HCT116 (cell line): ENCODE results near the gene WDSUB1. TPM values are rescaled to one million over a fixed set of nuclear protein-coding genes. Genes with fewer than 3 reads are reported as not detected.

ENCODE experiments used
- ATAC-seq: fragments of 200-7000 bp; cut with Tn5 transposase; 2 replicates; pipeline ENCODE4 v1.9.1; 2020; ENCODE audit warnings: mild to moderate bottlenecking, moderate library complexity
- BruUV-seq: library from RNA; stranded (reverse); fragments of 400-500 nt; replicated peaks from 2 replicates; lab custom pipeline; 2021; lab: Mats Ljungman, UMichigan
- CTCF ChIA-PET: fragments of 300-600 bp; sonication (Branson Sonifier 250); formaldehyde crosslinking; loops from one replicate; lab custom pipeline; 2021; ENCODE audit warnings: antibody characterized with exemption; lab: Charles Lee
- POLR2A ChIA-PET: fragments of 300-600, 350-600 bp; sonication (Branson Sonifier 250); formaldehyde crosslinking; loops from one replicate; lab custom pipeline; 2021; ENCODE audit warnings: antibody characterized with exemption; lab: Charles Lee
- RAD21 ChIA-PET, 2 experiments: fragments of 300-600 bp; sonication (Branson Sonifier 250); formaldehyde crosslinking; loops; one replicate each; lab custom pipeline; 2023; ENCODE audit warnings: low total read pairs in 2 of 2; ENCODE audit not compliant: uncharacterized antibody in 2 of 2, unreplicated experiment in 2 of 2, low non-redundant PET in 1 of 2; lab: Charles Lee
- DNase-seq: peaks from one replicate; pipeline ENCODE4 v3.0.0-alpha.2; 2010; ENCODE audit warnings: low read depth, low spot score
- H2AFZ ChIP-seq: fragments of 200-600 bp; shearing (Covaris generic), sonication (generic); 2 replicates; pipeline ENCODE4 v1.6.1; 2017; ENCODE audit warnings: low read depth, mixed run types, mixed read lengths, antibody characterized with exemption, low read length; ENCODE audit not compliant: poor library complexity, severe bottlenecking
- H3K27ac ChIP-seq: 2 replicates; pipeline ENCODE4 v1.5.1; 2012; ENCODE audit warnings: low read depth, low read length
- H3K27me3 ChIP-seq: fragments of 200-600 bp; sonication (generic); 2 replicates; pipeline ENCODE4 v1.6.1; 2016; ENCODE audit warnings: mixed run types, low read length, mixed read lengths; ENCODE audit not compliant: insufficient read depth
- H3K36me3 ChIP-seq, 2 experiments: fragments of 200-500 bp in 1 of 2; fragments of 200-600 bp in 1 of 2; sonication (Bioruptor generic) in 1 of 2; sonication (generic) in 1 of 2; 2 replicates each; pipeline versions ENCODE4 v1.5.1 to v1.6.1; 2014 to 2016; ENCODE audit warnings: low read length in 2 of 2, inconsistent platforms in 1 of 2, mixed read lengths in 1 of 2, mixed run types in 1 of 2; ENCODE audit not compliant: insufficient read depth in 2 of 2, control insufficient read depth in 1 of 2
- H3K4me1 ChIP-seq, 2 experiments: fragments of 200-600 bp in 1 of 2; sonication (generic) in 1 of 2; 2 replicates each; pipeline versions ENCODE4 v1.5.1 to v1.6.1; 2012 to 2017; ENCODE audit warnings: low read length in 2 of 2, inconsistent platforms in 1 of 2, mild to moderate bottlenecking in 1 of 2, mixed read lengths in 1 of 2, mixed run types in 1 of 2, moderate library complexity in 1 of 2; ENCODE audit not compliant: insufficient read depth in 2 of 2, control insufficient read depth in 1 of 2
- H3K4me2 ChIP-seq: fragments of 200-600 bp; sonication (generic); 2 replicates; pipeline ENCODE4 v1.6.1; 2017; ENCODE audit warnings: mixed run types, low read length, mixed read lengths
- H3K4me3 ChIP-seq, 2 experiments: fragments of 200-600 bp in 1 of 2; sonication (generic) in 1 of 2; replicated peaks in 1 of 2; 2 replicates each; pipeline ENCODE4 v1.5.1; 2011 to 2016; ENCODE audit warnings: low read length in 2 of 2, control low read depth in 1 of 2, low read depth in 1 of 2, mild to moderate bottlenecking in 1 of 2, mixed read lengths in 1 of 2, mixed run types in 1 of 2
- H3K79me2 ChIP-seq: fragments of 200-600 bp; sonication (generic); 2 replicates; pipeline ENCODE4 v1.6.1; 2017; ENCODE audit warnings: mild to moderate bottlenecking, mixed run types, low read length, moderate library complexity, mixed read lengths; ENCODE audit not compliant: insufficient read depth
- H3K9ac ChIP-seq: fragments of 200-600 bp; sonication (generic); 2 replicates; pipeline ENCODE4 v1.6.1; 2016; ENCODE audit warnings: low read length, mixed read lengths
- H3K9me2 ChIP-seq: fragments of 200-600 bp; sonication (generic), shearing (Covaris generic); 2 replicates; pipeline ENCODE4 v1.6.1; 2017; ENCODE audit warnings: mixed run types, mild to moderate bottlenecking, moderate library complexity; ENCODE audit not compliant: insufficient read depth
- H3K9me3 ChIP-seq, 2 experiments: fragments of 200-500 bp in 1 of 2; fragments of 200-600 bp in 1 of 2; sonication (Bioruptor generic) in 1 of 2; sonication (generic) in 1 of 2; 2 replicates each; pipeline ENCODE4 v1.6.1; 2014 to 2017; ENCODE audit warnings: low read length in 2 of 2, mixed read lengths in 2 of 2, inconsistent platforms in 1 of 2, low read depth in 1 of 2, mild to moderate bottlenecking in 1 of 2, mixed run types in 1 of 2, moderate library complexity in 1 of 2; ENCODE audit not compliant: control insufficient read depth in 1 of 2, insufficient read depth in 1 of 2
- H4K20me1 ChIP-seq: fragments of 200-600 bp; sonication (generic), shearing (Covaris generic); 2 replicates; pipeline ENCODE4 v1.6.1; 2017; ENCODE audit warnings: mixed run types, mild to moderate bottlenecking, moderate library complexity; ENCODE audit not compliant: insufficient read depth
- CBX3 ChIP-seq: IDR thresholded peaks from 2 replicates; pipeline ENCODE4 v1.6.1; 2012; ENCODE audit warnings: low read depth
- CEBPB ChIP-seq: IDR thresholded peaks from 2 replicates; pipeline ENCODE4 v1.6.1; 2012; ENCODE audit warnings: low read depth
- CTCF ChIP-seq, 3 experiments: fragments of 200-600 bp in 1 of 3; sonication (generic) in 1 of 3; IDR thresholded peaks in 2 of 3; conservative IDR thresholded peaks in 1 of 3; 2 replicates each; pipeline ENCODE4 v1.5.1; 2012 to 2017; ENCODE audit warnings: low read depth in 2 of 3, low read length in 2 of 3, antibody characterized with exemption in 1 of 3, borderline replicate concordance in 1 of 3, control low read depth in 1 of 3, mild to moderate bottlenecking in 1 of 3, mixed read lengths in 1 of 3, mixed run types in 1 of 3, moderate library complexity in 1 of 3; ENCODE audit not compliant: insufficient read depth in 1 of 3
- EGR1 ChIP-seq: IDR thresholded peaks from 2 replicates; pipeline ENCODE4 v1.6.1; 2012; ENCODE audit warnings: low read depth
- ELF1 ChIP-seq: IDR thresholded peaks from 2 replicates; pipeline ENCODE4 v1.6.1; 2012; ENCODE audit warnings: low read depth, borderline replicate concordance
- EZH2 ChIP-seq: fragments of 200-600 bp; sonication (generic); IDR thresholded peaks from 2 replicates; pipeline ENCODE4 v1.6.1; 2017; ENCODE audit warnings: antibody characterized with exemption, mixed run types
- EZH2phosphoT487 ChIP-seq: fragments of 200-600 bp; IDR thresholded peaks from 2 replicates; pipeline ENCODE4 v1.6.1; 2018; ENCODE audit warnings: antibody characterized with exemption, borderline replicate concordance
- JUND ChIP-seq: IDR thresholded peaks from 2 replicates; pipeline ENCODE4 v1.6.1; 2012
- POLR2A ChIP-seq: IDR thresholded peaks from 2 replicates; pipeline ENCODE4 v1.7.0; 2011; ENCODE audit warnings: borderline replicate concordance; ENCODE audit not compliant: insufficient read depth, insufficient read length; ENCODE audit errors: extremely low read depth
- SIN3A ChIP-seq: IDR thresholded peaks from 2 replicates; pipeline ENCODE4 v1.6.1; 2012; ENCODE audit warnings: low read depth
- SP1 ChIP-seq: IDR thresholded peaks from 2 replicates; pipeline ENCODE4 v1.6.1; 2012; ENCODE audit warnings: low read depth
- SRF ChIP-seq: IDR thresholded peaks from 2 replicates; pipeline ENCODE4 v1.6.1; 2012; ENCODE audit warnings: low read depth
- TCF7L2 ChIP-seq: IDR thresholded peaks from 2 replicates; pipeline ENCODE4 v1.7.0; 2011; ENCODE audit warnings: borderline replicate concordance, inconsistent platforms; ENCODE audit not compliant: insufficient read depth, insufficient read length; ENCODE audit errors: extremely low read depth
- YY1 ChIP-seq: IDR thresholded peaks from 2 replicates; pipeline ENCODE4 v1.6.1; 2011; ENCODE audit warnings: low read length, low read depth, moderate library complexity, mild to moderate bottlenecking; ENCODE audit not compliant: insufficient replicate concordance; ENCODE audit errors: extremely low read depth
- ZNF274 ChIP-seq: fragments of 200-500 bp; sonication (Bioruptor generic); IDR thresholded peaks from 2 replicates; pipeline ENCODE4 v1.6.1; 2014; ENCODE audit warnings: mild to moderate bottlenecking, low read depth, low read length, inconsistent platforms
- intact Hi-C: fragments of 100-400 bp; cut with micrococcal nuclease; formaldehyde crosslinking; loops from 2 replicates; pipeline ENCODE4 v1.10.0; 2022
- total RNA-seq: library from RNA; stranded (reverse); gene quantifications from one replicate; pipeline ENCODE4 v1.2.1, GENCODE V29; 2021; ENCODE audit not compliant: unreplicated experiment

WDSUB1 gene
- total RNA-seq, 1 experiment from 2014 or later = 8.8 TPM

- H3K4me2 ChIP-seq = no peak overlapping the region; the same call in 1 of the 2 replicates
- no peaks in the 10 kb centered on the region for H3K9me3 ChIP-seq
- ChIA-PET CTCF (interaction anchor here (1.0 kb wide), 1 partner anchor 741 kb away, joined by 3 read pairs; no protein-coding TSS in a partner anchor), POLR2A (interaction anchor here (0.6 kb wide), 1 partner anchor 389 kb away, joined by 3 read pairs; no protein-coding TSS in a partner anchor), RAD21 (interaction anchor here in 1 of 2 experiments (0.6 kb wide), 1 partner anchor 50 kb away, joined by 5 read pairs; no protein-coding TSS in a partner anchor)
- H3K9me2 ChIP-seq = no peaks in the 10 kb centered on the region
- H4K20me1 ChIP-seq = no peaks in the 10 kb centered on the region
- H3K36me3 ChIP-seq = peaks cover 0 to 2% of the 10 kb centered on the region in 2 experiments; a peak in 2 of 4 replicates
- no peak overlapping the region for H3K9ac ChIP-seq
- no peaks in the 10 kb centered on the region for H3K79me2 ChIP-seq
- DNase-seq = no peak
- no peak overlapping the region for H2AFZ ChIP-seq
- H3K27me3 ChIP-seq = no peaks in the 10 kb centered on the region
- no peak overlapping the region for H3K27ac ChIP-seq
- peaks cover 6 to 13% of the 10 kb centered on the region in 2 experiments; a peak in 3 of 4 replicates for H3K4me1 ChIP-seq
- BruUV-seq = no TSS peak
- H3K4me3 ChIP-seq = no peak overlapping the region
- ATAC-seq = no peak
- TF ChIP-seq TCF7L2 = no peak
- TF ChIP-seq POLR2A = no peak
- TF ChIP-seq ELF1 = no peak
- no peak for TF ChIP-seq CEBPB
- no peak for TF ChIP-seq SRF
- TF ChIP-seq CBX3 = no peak
- TF ChIP-seq YY1 = no peak
- no peak for TF ChIP-seq SIN3A
- TF ChIP-seq EZH2phosphoT487 = no peak
- no peak for TF ChIP-seq ZNF274
- no peak for TF ChIP-seq JUND
- TF ChIP-seq SP1 = no peak
- no peak for TF ChIP-seq CTCF (IDR thresholded peaks at IDR 0.05 in 2 of 3, conservative IDR thresholded peaks at IDR 0.05 in 1 of 3; ENCODE audit: borderline replicate concordance in 1 of 3, insufficient read depth in 1 of 3, low read depth in 2 of 3, low read length in 2 of 3)
- TF ChIP-seq EGR1 = no peak
- TF ChIP-seq EZH2 = no peak
- intact Hi-C loops = no loop called here
These were observed 59.7 kb downstream of the WDSUB1 start for GRCh38 chr2:159226608-159227385.
